NCI-H2029 treated with DMSO at 0.1 percent for 48 hours (cell line): ENCODE results near the gene MED22.
"Not testable (repeated sequence)": the region's sequence is repeated elsewhere in the genome, so short reads cannot be mapped to it uniquely, and the experiment has no call there.

Source experiments
- DNase-seq: peaks from one replicate; lab custom pipeline; 2025; lab: John Stamatoyannopoulos, UW

The MED22 gene

DNA sequence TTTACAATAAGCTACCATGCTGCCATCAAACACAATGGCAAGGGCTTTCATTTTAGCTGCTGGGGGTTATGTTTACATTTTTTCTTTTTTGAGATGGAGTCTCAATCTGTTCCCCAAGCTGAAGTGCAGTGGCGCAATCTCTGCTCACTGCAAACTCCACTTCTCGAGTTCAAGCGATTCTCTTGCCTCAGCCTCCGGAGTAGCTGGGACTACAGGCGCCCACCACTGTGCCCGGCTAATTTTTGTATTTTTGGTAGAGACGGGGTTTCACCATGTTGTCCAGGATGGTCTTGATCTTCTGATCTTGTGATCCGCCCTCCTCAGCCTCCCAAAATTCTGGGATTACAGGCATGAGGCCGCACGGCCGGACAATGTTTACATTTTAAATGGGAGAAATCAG lies 13.0 kb downstream of the MED22 start:
- DNase-seq, result not testable (repeated sequence)

DNA sequence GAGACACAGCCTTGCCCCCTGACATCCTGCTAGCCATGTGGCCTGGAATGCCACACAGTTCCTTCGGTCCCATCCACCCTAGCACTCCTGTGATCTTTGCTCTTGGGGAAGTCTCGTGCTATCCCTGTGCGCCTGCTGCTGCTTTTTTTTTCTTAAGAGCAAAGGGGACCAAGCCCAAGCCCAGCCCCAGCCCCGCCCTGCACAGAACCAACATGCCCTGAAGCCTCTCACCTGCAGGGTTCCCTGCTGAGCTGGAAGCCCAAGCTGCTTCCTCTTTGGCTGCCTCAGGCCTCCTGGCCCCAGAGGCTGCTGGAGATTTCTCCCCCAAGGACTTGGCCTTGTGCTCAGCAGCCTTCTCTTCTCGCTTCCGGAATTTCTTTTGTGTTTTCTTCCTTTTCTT lies 13.8 kb downstream of the MED22 start:
- DNase-seq, result no peak

DNA sequence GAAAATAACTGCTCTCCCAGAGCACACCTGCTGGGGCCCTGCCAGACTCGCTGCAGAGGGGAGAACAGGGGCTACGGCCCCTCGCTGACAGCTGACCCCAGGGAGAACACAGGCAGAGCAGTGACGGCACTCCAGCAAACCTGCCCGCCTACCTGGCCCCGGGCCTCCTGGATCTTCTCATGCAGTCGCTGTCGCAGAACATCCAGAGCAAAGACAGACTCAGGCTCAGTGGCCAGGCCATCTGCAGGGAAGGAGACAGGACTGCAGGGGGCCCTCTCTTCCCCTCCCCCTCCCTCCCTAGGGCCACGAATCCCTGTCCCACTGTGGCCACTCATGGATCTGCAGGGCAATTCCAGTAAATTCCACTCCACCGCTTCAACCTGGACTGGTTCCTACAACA lies 14.4 kb downstream of the MED22 start:
- DNase-seq, result no peak

DNA sequence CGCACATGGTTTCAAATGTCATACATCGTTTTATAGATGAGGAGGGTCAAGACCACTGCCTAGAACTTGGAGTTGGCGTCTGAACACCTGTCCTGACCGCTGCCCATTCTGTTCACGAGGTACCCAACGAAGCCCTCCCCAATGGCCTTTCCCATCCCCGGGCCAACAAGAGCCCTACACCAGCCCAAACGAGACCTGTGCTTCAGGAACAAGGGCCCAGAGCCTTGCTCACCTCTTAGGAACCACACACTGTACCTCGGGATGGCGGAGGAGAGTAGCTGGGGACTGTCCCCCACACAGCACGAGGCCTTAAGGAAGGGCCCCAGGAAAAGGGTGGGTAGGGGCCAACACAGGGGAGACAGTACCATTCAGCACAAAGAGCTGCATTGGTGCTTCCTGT lies 14.9 kb downstream of the MED22 start:
- DNase-seq, result no peak

- DNase-seq, result no peak
These were observed 15.6 kb downstream of the MED22 start for GRCh38 chr9:133332381-133332730.

DNA sequence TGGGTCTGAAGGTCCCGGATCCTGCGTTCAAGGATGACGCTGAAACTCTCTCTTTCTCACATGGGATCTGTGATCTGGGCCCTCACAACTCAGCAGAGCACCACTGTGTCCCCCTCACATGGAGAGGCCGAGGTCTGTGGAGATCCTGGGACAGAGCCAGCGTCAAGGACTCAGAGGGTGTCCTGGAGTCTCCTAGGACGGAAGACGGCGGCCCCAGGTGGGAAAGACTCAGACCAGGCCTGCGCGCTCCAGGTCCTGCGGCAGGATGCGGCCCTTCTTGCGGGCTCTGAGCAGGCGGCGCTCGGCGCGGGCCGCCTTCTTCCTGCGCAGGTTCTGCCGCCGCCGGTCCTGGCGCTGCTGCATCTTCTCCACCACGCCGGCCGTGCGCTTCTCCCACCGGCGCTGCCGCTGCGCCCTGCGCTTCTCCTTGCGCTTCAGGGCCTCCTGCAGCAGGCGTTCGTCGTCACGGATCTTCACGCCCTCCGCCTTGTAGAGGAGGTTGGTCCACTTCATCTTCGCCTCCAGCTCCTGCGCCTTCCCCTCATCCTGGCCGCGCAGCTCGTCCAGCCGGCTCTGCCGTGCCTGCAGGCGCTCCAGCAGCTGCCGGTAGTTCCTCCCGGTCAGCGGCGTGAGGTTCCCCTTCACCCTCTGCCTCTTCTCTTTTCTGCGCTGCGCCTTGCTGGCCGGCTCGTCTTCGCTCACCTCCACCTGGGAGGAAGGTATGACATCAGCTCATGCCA lies 16.1 kb downstream of the MED22 start:
- no peak for DNase-seq

DNA sequence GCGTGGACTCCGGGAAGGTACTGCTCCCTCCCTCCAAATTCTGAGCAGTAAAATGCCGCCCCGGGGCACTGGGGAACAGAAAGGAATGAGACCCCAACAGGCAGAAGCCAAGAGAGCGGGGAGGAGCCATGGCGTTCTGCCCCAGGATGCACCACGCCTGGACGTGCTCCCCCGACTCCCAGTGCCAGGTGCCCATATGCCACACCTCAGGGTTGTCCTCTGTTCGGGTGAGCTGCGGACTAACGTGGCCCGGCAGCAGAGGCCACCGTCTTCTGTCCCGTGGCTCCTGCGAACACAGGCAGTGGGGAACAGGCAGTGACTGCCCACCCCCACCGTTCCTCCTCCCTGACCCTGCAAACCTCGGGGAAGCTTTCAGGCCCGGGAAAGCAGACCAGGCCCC lies 16.7 kb downstream of the MED22 start:
- no peak for DNase-seq

GRCh38 chr9:133329306-133330156 lies 18.4 kb downstream of the MED22 start:
- not testable (repeated sequence) for DNase-seq

DNA sequence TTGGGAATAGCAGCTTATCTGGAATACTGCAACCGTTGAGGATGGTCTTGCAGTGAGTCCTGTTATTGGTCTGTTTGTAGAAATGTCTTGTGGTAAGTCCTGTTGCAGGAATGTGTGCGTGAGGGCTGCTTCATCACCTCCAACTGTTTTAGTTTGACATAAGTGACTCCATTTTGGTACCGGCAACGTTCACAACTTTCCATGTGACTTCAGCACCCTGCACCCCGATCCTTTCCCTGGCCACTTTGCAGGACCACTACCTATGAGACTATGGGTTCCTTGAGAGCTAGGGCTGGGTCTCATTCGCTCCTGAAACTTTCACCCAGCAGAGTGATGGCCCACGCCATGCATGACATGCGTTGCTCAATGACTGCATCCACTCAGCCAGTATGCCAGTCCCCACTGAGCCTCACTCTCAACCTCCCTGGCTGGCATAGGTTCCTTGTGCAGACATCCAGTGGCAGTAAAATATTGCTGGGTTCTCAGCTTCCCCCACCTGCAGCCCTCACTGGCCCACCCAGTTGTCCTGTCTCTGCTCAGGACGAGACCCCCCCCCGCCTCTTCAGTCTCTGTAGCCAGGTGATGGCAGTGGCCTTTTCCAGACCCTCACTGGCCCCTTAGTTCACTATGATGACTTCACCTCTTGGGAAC lies 20.0 kb downstream of the MED22 start:
- no peak for DNase-seq

DNA sequence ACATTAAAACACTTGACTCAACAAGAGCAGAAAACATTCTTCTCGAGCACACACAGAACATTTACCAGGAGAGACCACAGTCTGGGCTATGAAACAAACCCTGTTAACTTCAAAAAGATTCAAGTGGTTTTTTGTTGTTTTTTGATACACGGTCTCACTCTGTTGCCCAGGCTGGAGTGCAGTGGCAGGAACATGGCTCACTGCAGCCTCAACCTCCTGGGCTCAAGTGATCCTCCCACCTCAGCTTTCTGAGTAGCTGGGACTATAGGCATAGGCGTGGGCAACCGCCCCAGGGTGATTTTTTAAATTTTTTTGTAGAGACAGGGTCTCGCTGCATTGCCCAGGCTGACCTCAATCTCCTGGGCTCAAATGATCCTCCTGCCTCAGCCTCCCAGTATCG lies 20.9 kb downstream of the MED22 start:
- not testable (repeated sequence) for DNase-seq

- DNase-seq, result no peak
These were observed 23.8 kb downstream of the MED22 start for GRCh38 chr9:133323991-133324703.

DNA sequence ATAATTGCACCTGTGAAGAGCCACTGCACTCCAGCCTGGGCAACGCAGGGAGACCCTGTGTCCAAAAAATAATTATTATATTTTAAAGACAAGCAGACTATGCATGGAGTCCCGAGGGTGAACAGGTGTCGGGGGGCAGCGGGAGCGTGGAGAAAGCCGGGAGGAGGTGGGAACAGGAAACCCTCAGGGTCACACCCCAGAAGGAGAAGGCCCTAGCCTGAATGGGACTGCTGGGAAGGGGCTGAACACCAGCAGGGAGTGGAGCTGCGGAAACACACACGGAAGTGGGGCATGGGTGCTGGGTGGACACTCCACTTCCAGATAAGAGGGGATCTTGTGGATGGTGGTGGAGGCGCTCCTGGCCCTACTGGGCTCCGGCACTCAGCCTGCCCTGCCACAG lies 24.7 kb downstream of the MED22 start:
- DNase-seq, result no peak

DNA sequence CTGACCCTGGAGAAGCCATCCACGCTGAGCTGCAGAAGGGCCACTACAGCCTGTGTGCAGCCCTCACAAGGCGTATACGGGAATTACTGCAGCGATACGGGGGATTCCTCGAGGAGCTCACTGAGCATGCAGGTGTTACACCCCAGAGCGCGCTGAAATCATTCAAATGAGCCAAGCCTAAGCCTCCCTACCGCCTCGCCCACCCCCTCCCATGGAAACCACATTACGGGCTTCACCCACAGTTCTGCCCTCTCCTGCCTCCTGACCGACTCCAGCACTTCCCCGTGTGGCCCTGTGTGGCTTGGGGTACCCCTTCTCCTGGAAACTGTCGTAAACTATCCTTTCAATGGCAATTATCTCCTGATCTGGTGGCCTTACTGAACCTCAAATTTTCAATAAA lies 25.2 kb downstream of the MED22 start:
- DNase-seq, result no peak

DNA sequence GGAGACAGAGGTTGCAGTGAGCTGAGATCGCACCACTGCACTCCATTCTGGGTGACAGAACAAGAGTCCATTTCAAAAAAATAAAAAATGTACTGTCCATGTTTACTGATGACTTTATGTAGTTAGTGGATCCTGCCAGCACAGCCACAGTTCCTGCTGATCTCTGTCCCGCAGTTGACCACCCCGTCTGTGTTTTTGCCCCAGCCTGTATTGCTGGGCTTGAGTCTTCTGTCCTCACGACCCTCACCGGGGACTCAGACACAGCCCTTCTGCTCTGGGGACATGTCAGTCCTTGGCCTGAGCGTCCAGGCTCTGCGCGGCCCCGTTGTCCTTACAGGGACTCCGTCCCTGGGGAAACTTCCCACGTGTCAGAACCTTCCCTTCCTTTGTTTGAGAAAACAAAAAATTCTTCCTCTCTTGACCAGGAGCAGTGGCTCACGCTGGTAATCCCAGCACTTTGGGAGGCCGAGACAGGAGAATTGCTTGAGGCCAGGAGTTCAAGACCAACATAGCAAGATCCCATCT lies 26.5 kb downstream of the MED22 start:
- no peak for DNase-seq

DNA sequence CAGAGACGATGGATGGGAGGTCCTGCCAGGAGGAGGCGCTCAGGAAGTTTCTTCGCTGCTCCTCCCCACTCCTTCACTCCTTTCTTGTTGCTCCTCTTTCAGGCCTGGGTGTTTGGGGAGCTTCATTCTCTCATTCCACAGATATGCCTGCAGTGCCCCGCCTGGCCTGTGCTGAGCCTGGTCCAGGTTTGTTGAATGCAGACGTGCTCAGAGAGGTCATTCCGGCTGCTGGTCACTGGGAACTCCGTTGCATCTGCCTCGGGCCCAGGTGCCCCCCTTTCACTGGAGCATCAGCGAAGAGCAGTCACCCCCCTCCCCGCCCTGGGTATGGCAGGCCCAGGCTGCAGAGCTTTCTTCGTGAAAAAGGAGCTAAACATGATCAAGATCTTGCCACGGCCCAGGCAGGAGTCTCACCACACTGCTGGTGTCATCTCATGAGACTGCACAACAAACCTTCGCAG lies 27.5 kb downstream of the MED22 start:
- no peak for DNase-seq

DNA sequence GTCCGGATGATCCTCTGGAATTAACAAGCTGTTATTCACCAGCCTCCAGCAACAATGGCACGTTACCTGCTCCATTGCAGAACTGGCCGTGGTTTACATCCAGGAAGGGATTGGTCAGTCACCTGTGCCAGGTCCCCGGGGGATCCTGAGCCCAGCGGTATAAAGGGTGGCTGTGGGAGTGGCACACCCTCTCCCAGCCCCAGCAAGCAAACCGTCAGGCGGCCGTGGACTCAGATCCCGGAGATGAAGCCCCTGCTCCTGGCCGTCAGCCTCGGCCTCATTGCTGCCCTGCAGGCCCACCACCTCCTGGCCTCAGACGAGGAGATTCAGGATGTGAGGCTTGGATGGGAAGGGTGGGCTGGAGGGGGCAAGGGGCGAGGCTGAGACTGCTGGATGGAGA lies 30.4 kb downstream of the MED22 start:
- DNase-seq, result not testable (repeated sequence)

GRCh38 chr9:133315997-133316396 lies 31.9 kb downstream of the MED22 start:
- DNase-seq, result no peak

- no peak for DNase-seq
These were observed 38.3 kb downstream of the MED22 start for GRCh38 chr9:133309608-133310007.

DNA sequence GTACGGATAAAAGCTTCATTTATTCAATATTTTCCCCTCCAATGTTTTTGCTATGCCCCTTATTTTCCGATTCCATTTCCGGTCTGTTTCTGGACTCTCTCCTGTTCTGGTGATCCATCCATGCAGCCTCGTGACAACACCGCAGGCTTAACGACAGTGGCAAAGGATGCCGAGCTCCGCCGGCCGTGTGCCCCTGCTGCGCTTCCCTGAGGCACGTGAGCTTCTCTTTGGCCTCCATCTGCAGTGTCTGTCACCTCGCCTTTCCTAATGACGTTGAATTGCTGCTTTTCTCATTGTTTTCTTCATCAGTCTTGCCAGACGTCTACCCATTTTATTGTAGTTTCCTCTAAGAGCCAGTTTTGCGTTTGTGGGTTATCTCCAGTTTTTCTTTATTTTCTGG lies 40.6 kb downstream of the MED22 start:
- no peak for DNase-seq

DNA sequence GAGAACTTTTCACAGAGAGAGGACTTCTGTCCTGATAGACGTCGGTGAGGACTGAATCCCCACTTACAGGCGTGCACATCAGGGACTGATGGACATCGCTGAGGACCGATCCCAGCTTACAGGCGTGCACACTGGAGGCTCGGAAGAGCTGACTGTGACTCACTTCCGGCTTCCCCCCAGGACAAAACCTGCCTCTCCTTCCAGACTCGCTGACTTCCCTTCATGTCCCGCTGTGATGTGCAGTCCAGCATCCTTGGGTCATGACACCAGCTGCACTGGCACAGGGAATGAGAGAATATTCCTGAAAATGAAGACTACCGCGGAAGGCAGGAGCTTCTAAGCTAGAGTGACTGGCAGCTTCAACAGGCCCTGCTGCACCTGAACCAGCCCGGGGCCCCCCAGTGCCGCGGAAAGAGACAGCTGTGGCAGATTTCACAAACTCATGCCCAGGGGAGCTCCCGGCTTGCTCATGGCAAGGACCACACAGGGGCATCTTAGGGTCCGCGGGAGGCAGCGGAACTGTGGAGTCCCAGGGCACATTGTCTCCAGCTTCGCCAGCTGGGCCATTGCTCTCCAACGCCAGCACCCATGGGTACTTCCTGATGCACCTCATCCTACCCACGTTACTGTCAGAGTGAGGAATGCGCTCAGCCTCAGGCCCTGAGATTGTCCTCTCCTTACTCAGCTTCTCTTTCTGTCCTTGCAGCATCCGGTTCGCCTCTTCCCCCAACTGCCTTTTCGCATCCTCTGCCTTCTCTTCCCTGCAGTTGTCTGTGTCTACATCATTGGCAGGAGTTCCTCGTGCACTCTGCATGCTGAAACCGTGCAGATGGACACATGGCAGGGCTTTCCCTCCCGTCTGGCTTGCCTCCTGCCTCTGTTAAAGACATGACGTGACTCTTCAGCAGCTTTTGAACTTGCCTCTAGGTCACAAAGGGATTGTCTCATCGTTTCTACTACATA lies 41.4 kb downstream of the MED22 start:
- no peak for DNase-seq

GRCh38 chr9:133305731-133306130 lies 42.2 kb downstream of the MED22 start:
- DNase-seq, result no peak
